Nephron progenitor cell (in vitro differentiated cells): ENCODE results near the gene PDRG1.

ENCODE experiments used
- DNase-seq: peaks from one replicate; pipeline ENCODE4 v3.0.0; 2021
- H3K27ac Mint-ChIP-seq: 2 replicates; pipeline ENCODE4 v1.8.0; 2021; ENCODE audit warnings: mild to moderate bottlenecking, moderate library complexity, mixed read lengths
- H3K27me3 Mint-ChIP-seq: 2 replicates; pipeline ENCODE4 v1.8.0; 2021; ENCODE audit warnings: mild to moderate bottlenecking, low read depth, mixed read lengths; ENCODE audit not compliant: poor library complexity
- H3K36me3 Mint-ChIP-seq: 2 replicates; pipeline ENCODE4 v1.8.0; 2021; ENCODE audit warnings: low read depth, mixed read lengths
- H3K4me1 Mint-ChIP-seq: 2 replicates; pipeline ENCODE4 v1.8.0; 2021; ENCODE audit warnings: mixed read lengths
- H3K4me3 Mint-ChIP-seq: 2 replicates; pipeline ENCODE4 v1.8.0; 2021; ENCODE audit warnings: mild to moderate bottlenecking, moderate library complexity, mixed read lengths
- H3K9me3 Mint-ChIP-seq: 2 replicates; pipeline ENCODE4 v1.8.0; 2021; ENCODE audit warnings: mild to moderate bottlenecking, moderate library complexity, mixed read lengths
- TF ChIP-seq, protein P1 (sequence below): fragments of 200-600 bp; sonication (generic); IDR thresholded peaks from 2 replicates; pipeline ENCODE4 v1.5.0; 2021; ENCODE audit warnings: antibody characterized with exemption

PDRG1 gene

DNA sequence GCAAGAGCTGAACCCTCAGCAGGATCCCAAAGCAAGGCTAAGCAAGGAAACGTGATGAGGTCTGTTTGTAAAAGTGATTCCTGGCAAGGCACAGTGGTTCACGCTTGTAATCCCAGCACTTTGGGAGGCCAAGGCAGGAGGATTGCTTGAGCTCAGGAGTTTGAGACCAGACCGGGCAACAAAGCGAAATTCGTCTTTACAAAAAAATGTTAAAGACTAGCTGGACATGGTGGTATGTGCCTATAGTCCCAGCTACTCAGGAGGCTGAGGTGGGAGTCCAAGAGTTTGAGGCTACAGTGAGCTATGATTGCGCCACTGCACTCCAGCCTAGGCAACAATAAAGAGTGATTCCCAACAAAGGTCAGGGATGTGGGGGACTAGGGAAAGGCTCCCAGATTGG is 12.0 kb upstream of the PDRG1 start:
- H3K27me3 Mint-ChIP-seq = peaks cover 28% of the 10 kb centered on the region
- H3K9me3 Mint-ChIP-seq = no peaks in the 10 kb centered on the region
- H3K36me3 Mint-ChIP-seq = no peaks in the 10 kb centered on the region
- no peak overlapping the region for H3K4me3 Mint-ChIP-seq
- peaks cover 56% of the 10 kb centered on the region for H3K4me1 Mint-ChIP-seq
- no peak overlapping the region for H3K27ac Mint-ChIP-seq
- DNase-seq = no peak
- TF ChIP-seq, protein P1, sequence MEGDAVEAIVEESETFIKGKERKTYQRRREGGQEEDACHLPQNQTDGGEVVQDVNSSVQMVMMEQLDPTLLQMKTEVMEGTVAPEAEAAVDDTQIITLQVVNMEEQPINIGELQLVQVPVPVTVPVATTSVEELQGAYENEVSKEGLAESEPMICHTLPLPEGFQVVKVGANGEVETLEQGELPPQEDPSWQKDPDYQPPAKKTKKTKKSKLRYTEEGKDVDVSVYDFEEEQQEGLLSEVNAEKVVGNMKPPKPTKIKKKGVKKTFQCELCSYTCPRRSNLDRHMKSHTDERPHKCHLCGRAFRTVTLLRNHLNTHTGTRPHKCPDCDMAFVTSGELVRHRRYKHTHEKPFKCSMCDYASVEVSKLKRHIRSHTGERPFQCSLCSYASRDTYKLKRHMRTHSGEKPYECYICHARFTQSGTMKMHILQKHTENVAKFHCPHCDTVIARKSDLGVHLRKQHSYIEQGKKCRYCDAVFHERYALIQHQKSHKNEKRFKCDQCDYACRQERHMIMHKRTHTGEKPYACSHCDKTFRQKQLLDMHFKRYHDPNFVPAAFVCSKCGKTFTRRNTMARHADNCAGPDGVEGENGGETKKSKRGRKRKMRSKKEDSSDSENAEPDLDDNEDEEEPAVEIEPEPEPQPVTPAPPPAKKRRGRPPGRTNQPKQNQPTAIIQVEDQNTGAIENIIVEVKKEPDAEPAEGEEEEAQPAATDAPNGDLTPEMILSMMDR = no peak

DNA sequence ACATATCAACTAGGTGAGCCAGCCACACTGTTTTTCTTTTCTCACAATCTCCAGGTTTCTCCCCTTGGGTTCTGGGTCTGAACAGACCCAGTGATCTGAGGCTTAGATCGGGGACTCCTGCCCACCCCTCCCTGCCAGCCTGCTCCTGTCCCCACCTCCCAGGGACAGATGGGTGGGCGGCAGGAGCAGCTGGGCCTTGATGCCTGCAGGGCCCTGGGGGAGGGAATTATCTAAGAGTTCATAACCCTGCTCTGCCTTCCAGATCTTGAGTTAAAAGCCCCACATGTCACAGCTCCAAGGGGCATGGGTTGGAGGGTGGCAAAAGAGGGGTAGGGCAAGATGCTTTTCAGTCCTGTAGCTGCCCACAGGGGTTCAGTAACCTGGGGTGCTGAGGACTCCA is 10.9 kb upstream of the PDRG1 start:
- Mint-ChIP-seq H3K27me3 (peaks cover 28% of the 10 kb centered on the region), H3K4me3 (no peak overlapping the region), H3K4me1 (peaks cover 47% of the 10 kb centered on the region), H3K36me3 (no peaks in the 10 kb centered on the region), H3K9me3 (no peaks in the 10 kb centered on the region), H3K27ac (no peak overlapping the region)
- TF ChIP-seq, protein P1 = no peak
- no peak for DNase-seq

DNA sequence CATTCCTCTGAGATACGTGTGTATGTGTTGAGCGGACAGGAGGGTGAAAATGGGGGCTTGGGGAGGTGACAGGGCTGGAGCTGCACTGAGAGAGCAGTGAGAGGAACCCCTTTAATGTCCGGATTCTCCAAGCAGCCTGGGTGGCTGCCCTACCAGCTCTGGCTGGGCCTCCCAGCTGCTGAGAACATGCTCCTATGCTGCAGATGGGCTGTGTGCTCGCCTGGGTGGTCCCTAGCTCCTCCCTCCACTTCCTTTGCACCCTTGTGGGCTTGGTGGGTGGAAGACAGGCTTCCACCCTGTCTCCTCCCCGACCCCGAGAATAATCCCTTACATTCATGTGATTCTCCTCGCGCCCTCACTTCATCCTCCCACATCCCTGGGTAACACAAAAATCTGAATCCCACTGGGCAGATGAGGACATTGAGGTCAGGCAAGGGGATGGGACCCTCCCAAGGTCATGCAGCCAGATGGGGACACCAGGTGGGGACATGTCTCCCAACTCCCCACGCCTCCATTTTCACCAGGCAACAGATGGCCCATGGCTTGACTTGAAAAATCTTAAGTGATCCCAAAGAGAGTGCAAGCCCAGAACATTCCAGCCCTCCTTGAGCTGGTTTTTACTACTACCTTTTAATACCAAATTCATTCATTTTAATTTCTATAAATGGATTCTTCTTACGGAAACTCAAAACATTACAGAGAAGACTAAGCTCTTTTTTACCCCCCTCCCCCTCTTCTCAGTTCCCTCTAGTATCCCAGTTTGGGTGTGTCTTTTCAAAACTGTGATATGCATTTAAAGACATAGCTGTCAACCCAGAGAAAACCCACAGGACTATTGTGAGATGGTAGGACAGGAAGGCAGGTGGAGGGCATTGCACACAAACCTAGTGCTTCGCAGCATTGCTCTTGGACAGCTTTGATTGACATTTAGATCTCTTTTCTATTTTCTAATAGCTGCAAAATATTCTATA is 5.0 kb upstream of the PDRG1 start:
- Mint-ChIP-seq H3K4me1 (peaks cover 12% of the 10 kb centered on the region), H3K9me3 (no peaks in the 10 kb centered on the region), H3K27ac (no peak overlapping the region), H3K4me3 (no peak overlapping the region), H3K36me3 (no peaks in the 10 kb centered on the region), H3K27me3 (peaks cover 53% of the 10 kb centered on the region)
- TF ChIP-seq, protein P1 = no peak
- DNase-seq = no peak

DNA sequence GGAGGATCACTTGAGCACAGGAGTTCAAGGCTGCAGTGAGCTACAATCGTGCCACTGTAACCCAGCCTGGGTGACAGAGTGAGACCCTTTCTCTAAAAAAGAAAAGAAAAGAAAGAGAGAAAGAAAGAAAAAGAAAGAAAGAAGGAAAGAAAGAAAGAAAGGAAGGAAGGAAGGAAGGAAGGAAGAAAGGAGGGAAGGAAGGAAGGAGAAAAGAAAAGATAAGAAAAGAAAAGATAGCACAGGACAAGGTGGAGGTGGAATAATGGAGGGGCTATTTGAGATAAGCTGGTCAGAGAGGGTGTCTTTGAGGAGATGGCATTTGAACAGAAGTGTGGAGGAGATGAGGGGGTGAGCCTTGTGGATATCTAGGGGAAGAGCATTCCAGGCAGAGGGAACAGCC is 2.7 kb upstream of the PDRG1 start:
- peaks cover 18% of the 10 kb centered on the region for H3K36me3 Mint-ChIP-seq

DNA sequence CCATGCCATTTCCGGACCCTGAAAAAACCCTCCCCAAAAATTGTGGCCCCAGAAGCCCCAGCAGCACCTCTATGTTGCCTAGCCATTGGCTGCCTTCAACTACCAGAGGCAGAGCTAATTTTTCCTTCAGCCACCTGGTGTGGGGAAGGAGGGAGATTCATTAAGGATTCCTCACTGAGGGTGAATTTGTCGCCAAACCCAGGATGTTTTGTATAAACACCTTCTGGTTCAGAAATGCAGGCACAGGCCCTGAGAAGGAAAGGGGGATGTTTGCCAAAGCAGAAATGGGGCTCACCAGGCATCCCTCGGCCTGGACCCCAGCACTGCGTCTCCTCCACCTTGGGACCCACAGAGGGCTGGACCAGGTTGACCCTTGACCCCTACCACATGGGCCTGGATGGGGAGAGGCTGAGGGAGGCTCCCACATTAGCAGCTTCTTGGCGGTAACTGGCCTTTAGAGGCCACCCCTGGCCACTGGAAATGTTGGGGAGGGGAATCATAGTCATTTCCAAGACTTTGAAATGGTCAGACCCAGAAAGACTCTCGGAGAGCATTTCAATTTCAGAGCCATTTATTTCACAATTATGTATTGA is 1.8 kb upstream of the PDRG1 start:
- peaks cover 2% of the 10 kb centered on the region for H3K9me3 Mint-ChIP-seq
- H3K36me3 Mint-ChIP-seq = peaks cover 26% of the 10 kb centered on the region
- peaks cover 49% of the 10 kb centered on the region for H3K27me3 Mint-ChIP-seq
- H3K4me1 Mint-ChIP-seq = peaks cover 33% of the 10 kb centered on the region
- TF ChIP-seq, protein P1 = no peak
- no peak overlapping the region for H3K4me3 Mint-ChIP-seq
- no peak for DNase-seq
- H3K27ac Mint-ChIP-seq = no peak overlapping the region

More for the DNA sequence above, 2.7 kb upstream of the PDRG1 start:
- Mint-ChIP-seq H3K27me3 (peaks cover 51% of the 10 kb centered on the region), H3K4me1 (peaks cover 27% of the 10 kb centered on the region), H3K4me3 (no peak overlapping the region), H3K27ac (no peak overlapping the region), H3K9me3 (no peaks in the 10 kb centered on the region)
- DNase-seq = no peak
- TF ChIP-seq, protein P1 = no peak
